K562 (cell line): ENCODE measurements around the gene CSTB. TPM values are rescaled to one million over a fixed set of nuclear protein-coding genes. Genes with fewer than 3 reads are reported as not detected.
A peak's percentile ranks its signal among the peaks of the same experiment; 100 is the strongest.

Source experiments
- AFF1 ChIP-seq, 2 experiments: fragments of 450-650 bp; IDR thresholded peaks; 2 replicates each; pipeline ENCODE4 v1.6.1; 2018; ENCODE audit warnings: mild to moderate bottlenecking in 2 of 2, low read depth in 1 of 2; ENCODE audit not compliant: partially characterized antibody in 2 of 2
- ARNT ChIP-seq, 2 experiments: fragments of 450-650 bp; IDR thresholded peaks; 2 replicates each; pipeline ENCODE4 v1.6.1; 2016; ENCODE audit warnings: mild to moderate bottlenecking in 1 of 2
- BDP1 ChIP-seq: IDR thresholded peaks from 3 replicates; pipeline ENCODE4 v1.6.1; 2011; ENCODE audit not compliant: insufficient read length, insufficient read depth
- BMI1 ChIP-seq: fragments of 150-350 bp; IDR thresholded peaks from 2 replicates; pipeline ENCODE4 v1.6.1; 2014; ENCODE audit warnings: low read length
- ESRRB ChIP-seq: fragments of 250-450 bp; sonication (Bioruptor Pico); IDR thresholded peaks from 2 replicates; pipeline ENCODE4 v1.5.0; 2020; ENCODE audit warnings: mild to moderate bottlenecking, moderate library complexity, borderline replicate concordance
- NR2C1 ChIP-seq, 2 experiments: fragments of 450-650 bp; IDR thresholded peaks; 2 replicates each; pipeline ENCODE4 v1.6.1; 2017; ENCODE audit warnings: mild to moderate bottlenecking in 2 of 2, antibody characterized with exemption in 1 of 2, inconsistent platforms in 1 of 2, missing compliant biosample characterization in 1 of 2, missing genetic modification characterization in 1 of 2
- PATZ1 ChIP-seq: fragments of 250-450 bp; sonication (Bioruptor Pico); IDR thresholded peaks from 2 replicates; pipeline ENCODE4 v1.5.0; 2020; ENCODE audit warnings: mild to moderate bottlenecking, borderline replicate concordance
- POLR2A ChIP-seq: fragments of 450-650 bp; conservative IDR thresholded peaks from 2 replicates; pipeline ENCODE4 v1.6.1; 2016
- RBM25 ChIP-seq: fragments of 200-400 bp; formaldehyde crosslinking; IDR thresholded peaks from 2 replicates; pipeline ENCODE4 v1.6.1; 2018; ENCODE audit warnings: low read length, low read depth, moderate library complexity; ENCODE audit not compliant: severe bottlenecking
- SFPQ ChIP-seq: fragments of 200-400 bp; formaldehyde crosslinking; IDR thresholded peaks from 2 replicates; pipeline ENCODE4 v1.6.1; 2017; ENCODE audit warnings: mild to moderate bottlenecking, low read depth, low read length, moderate library complexity
- SPI1 ChIP-seq: IDR thresholded peaks from 2 replicates; pipeline ENCODE4 v1.6.1; 2011; ENCODE audit warnings: low read depth, low read length, control low read depth, borderline replicate concordance
- SRSF7 ChIP-seq: fragments of 200-400 bp; formaldehyde crosslinking; optimal IDR thresholded peaks from 2 replicates; pipeline ENCODE3; 2017; ENCODE audit warnings: mild to moderate bottlenecking, low read depth, low read length
- THAP12 ChIP-seq: fragments of 250-450 bp; sonication (Bioruptor Pico); IDR thresholded peaks from 2 replicates; pipeline ENCODE4 v1.9.0; 2021; ENCODE audit warnings: mild to moderate bottlenecking, inconsistent platforms
- ZBTB17 ChIP-seq: fragments of 450-650 bp; formaldehyde crosslinking; IDR thresholded peaks from 2 replicates; pipeline ENCODE4 v1.4.0; 2020; ENCODE audit warnings: mild to moderate bottlenecking
- ZFP36 ChIP-seq: fragments of 150-350 bp; IDR thresholded peaks from 2 replicates; pipeline ENCODE4 v1.6.1; 2018; ENCODE audit warnings: low read length, low read depth; ENCODE audit not compliant: partially characterized antibody
- ZNF124 ChIP-seq: sonication (generic); formaldehyde crosslinking; IDR thresholded peaks from 2 replicates; pipeline ENCODE4 v1.8.1; 2022; ENCODE audit warnings: missing genetic modification reagents
- ZNF561 ChIP-seq: fragments of 450-650 bp; formaldehyde crosslinking; conservative IDR thresholded peaks from 2 replicates; pipeline ENCODE4 v1.4.0; 2020; ENCODE audit warnings: mild to moderate bottlenecking, moderate library complexity
- polyA plus RNA-seq, 8 experiments: library from polyadenylated mRNA; depleted of rRNA in 4 of 8; stranded (reverse) in 5 of 8; unstranded in 3 of 8; fragments of >200 nt; fragmentation: Nextera tagmentation in 2 of 8; fragmentation: Illumina TruSeq in 1 of 8; extraction: Ambion mirVana in 2 of 8; extraction: Trizol in 1 of 8; gene quantifications; 2 replicates each; pipeline versions ENCODE4 v1.2.1 to v1.2.3, GENCODE V29; 2011 to 2014; ENCODE audit warnings: inconsistent platforms in 1 of 8, missing spikeins in 1 of 8
- total RNA-seq, 7 experiments: library from RNA; depleted of rRNA in 6 of 7; stranded (reverse); fragments of >200 nt in 6 of 7; fragmentation: Illumina TruSeq in 2 of 7; extraction: Trizol in 2 of 7; gene quantifications; 2 replicates each; pipeline versions ENCODE4 v1.2.1 to v1.2.3, GENCODE V29; 2011 to 2021; ENCODE audit warnings: low replicate concordance in 1 of 7

CSTB gene
- total and polyA plus RNA-seq, 9 of the 15 experiments (the other 6 are each of a cell fraction or from before 2014, with no cell fraction given): 12.4 to 65.0 (median 31.7) TPM

GRCh38 chr21:43789276-43790009, 13.3 kb upstream of the CSTB start, which contains the start of gene RRP1 (continued):
- TF ChIP-seq THAP12 (CRISPR knock-in tag) (peak; percentile 94), ESRRB (no peak), ZBTB17 (CRISPR knock-in tag) (0 out of 2 replicates have a peak, but pooled peaks have one; percentile 45), SRSF7 (no peak), AFF1 (IDR thresholded peaks at IDR 0.05; ENCODE audit: low read depth in 1 of 2, partially characterized antibody in 2 of 2) (no peak), BDP1 (no peak), SFPQ (no peak), NR2C1 (IDR thresholded peaks at IDR 0.05) (no peak), NR2C1 (tag; IDR thresholded peaks at IDR 0.05) (no peak), RBM25 (no peak), ZNF124 (no peak), SPI1 (no peak), ARNT (IDR thresholded peaks at IDR 0.05) (no peak), ZFP36 (peak; percentile 33), PATZ1 (CRISPR knock-in tag) (no peak), BMI1 (peak; percentile 18; the same call in 1 of the 2 replicates), ZNF561 (CRISPR knock-in tag) (no peak), POLR2A (peak; percentile 92)
